IMR-90 (cell line): ENCODE results near the gene OMD. TPM values are rescaled to one million over a fixed set of nuclear protein-coding genes. Genes with fewer than 3 reads are reported as not detected.
A peak's percentile ranks its signal among the peaks of the same experiment; 100 is the strongest.

ENCODE experiments used
- ATAC-seq: fragments of 200-7000 bp; cut with Tn5 transposase; 2 replicates; pipeline ENCODE4 v1.9.1; 2020; ENCODE audit warnings: low read depth, mild to moderate bottlenecking, moderate library complexity
- BruUV-seq: library from RNA; stranded (reverse); fragments of 400-500 nt; replicated peaks from 2 replicates; lab custom pipeline; 2021; lab: Mats Ljungman, UMichigan
- CTCF ChIA-PET: fragments of 300-600 bp; formaldehyde crosslinking; extraction: SDS; loops from one replicate; lab custom pipeline; 2021; ENCODE audit warnings: antibody characterized with exemption; lab: Yijun Ruan, JAX
- POLR2A ChIA-PET: fragments of 300-600 bp; sonication (Branson Sonifier 250); formaldehyde crosslinking; loops from one replicate; lab custom pipeline; 2022; ENCODE audit warnings: antibody characterized with exemption; ENCODE audit not compliant: unreplicated experiment; lab: Charles Lee
- DNase-seq: peaks from one replicate; pipeline ENCODE4 v3.0.0; 2013
- H2AFZ ChIP-seq: replicated peaks from 2 replicates; pipeline ENCODE3; 2013; ENCODE audit warnings: low read length, mild to moderate bottlenecking; ENCODE audit not compliant: poor library complexity
- H2AK5ac ChIP-seq: 2 replicates; pipeline ENCODE4 v1.6.1; 2013; ENCODE audit warnings: low read depth, low read length, inconsistent platforms
- H2AK9ac ChIP-seq: replicated peaks from 2 replicates; pipeline ENCODE3; 2013; ENCODE audit warnings: mild to moderate bottlenecking, low read depth, low read length, moderate library complexity; ENCODE audit not compliant: poor library complexity
- H2BK120ac ChIP-seq: 2 replicates; pipeline ENCODE4 v1.6.1; 2013; ENCODE audit warnings: low read depth, low read length, inconsistent platforms
- H2BK15ac ChIP-seq: 3 replicates; pipeline ENCODE4 v1.6.1; 2013; ENCODE audit warnings: low read depth, low read length, inconsistent platforms
- H2BK20ac ChIP-seq: 2 replicates; pipeline ENCODE4 v1.6.1; 2013; ENCODE audit warnings: low read depth, mild to moderate bottlenecking, inconsistent platforms, low read length, moderate library complexity
- H2BK5ac ChIP-seq: 2 replicates; pipeline ENCODE4 v1.6.1; 2013; ENCODE audit warnings: mild to moderate bottlenecking, low read depth, low read length, inconsistent platforms; ENCODE audit not compliant: poor library complexity, severe bottlenecking
- H3K14ac ChIP-seq: replicated peaks from 2 replicates; pipeline ENCODE4 v1.6.1; 2013; ENCODE audit warnings: low read depth, low read length, inconsistent platforms
- H3K18ac ChIP-seq: 2 replicates; pipeline ENCODE4 v1.6.1; 2013; ENCODE audit warnings: low read depth, low read length, control low read depth
- H3K23ac ChIP-seq: 2 replicates; pipeline ENCODE4 v1.6.1; 2013; ENCODE audit warnings: low read depth, low read length, inconsistent platforms
- H3K27ac ChIP-seq: 2 replicates; pipeline ENCODE4 v1.5.1; 2013; ENCODE audit warnings: mild to moderate bottlenecking, control low read depth, low read length; ENCODE audit not compliant: insufficient read depth
- H3K27me3 ChIP-seq: 2 replicates; pipeline ENCODE4 v1.6.1; 2013; ENCODE audit warnings: low read length; ENCODE audit not compliant: control insufficient read depth, insufficient read depth
- H3K36me3 ChIP-seq: 2 replicates; pipeline ENCODE4 v1.6.1; 2013; ENCODE audit warnings: low read length, mixed read lengths; ENCODE audit not compliant: control insufficient read depth, insufficient read depth
- H3K4ac ChIP-seq: 2 replicates; pipeline ENCODE4 v1.6.1; 2013; ENCODE audit warnings: low read depth, low read length, inconsistent platforms
- H3K4me1 ChIP-seq: 2 replicates; pipeline ENCODE4 v1.6.1; 2013; ENCODE audit warnings: low read length, mixed read lengths; ENCODE audit not compliant: control insufficient read depth, insufficient read depth
- H3K4me2 ChIP-seq: 2 replicates; pipeline ENCODE4 v1.6.1; 2013; ENCODE audit warnings: low read depth, mild to moderate bottlenecking, control low read depth, low read length, moderate library complexity
- H3K4me3 ChIP-seq: 2 replicates; pipeline ENCODE4 v1.5.1; 2013; ENCODE audit warnings: low read depth, mild to moderate bottlenecking, control low read depth, low read length, moderate library complexity; ENCODE audit not compliant: insufficient read depth
- H3K56ac ChIP-seq: 2 replicates; pipeline ENCODE4 v1.6.1; 2013; ENCODE audit warnings: low read length, inconsistent platforms; ENCODE audit not compliant: insufficient read depth; ENCODE audit errors: extremely low read depth
- H3K79me1 ChIP-seq, 2 experiments: 2 replicates each; pipeline ENCODE4 v1.6.1; 2013; ENCODE audit warnings: low read length in 2 of 2, inconsistent platforms in 1 of 2, low read depth in 1 of 2
- H3K9ac ChIP-seq: 2 replicates; pipeline ENCODE4 v1.6.1; 2013; ENCODE audit warnings: low read depth, low read length, control low read depth
- H3K9me1 ChIP-seq: 2 replicates; pipeline ENCODE4 v1.6.1; 2013; ENCODE audit warnings: low read length, inconsistent platforms; ENCODE audit not compliant: insufficient read depth
- H3K9me3 ChIP-seq: 2 replicates; pipeline ENCODE4 v1.6.1; 2013; ENCODE audit warnings: low read length; ENCODE audit not compliant: control insufficient read depth, insufficient read depth
- H4K20me1 ChIP-seq: 2 replicates; pipeline ENCODE4 v1.6.1; 2013; ENCODE audit warnings: low read length, inconsistent platforms; ENCODE audit not compliant: insufficient read depth
- H4K5ac ChIP-seq: 2 replicates; pipeline ENCODE4 v1.6.1; 2013; ENCODE audit warnings: mild to moderate bottlenecking, low read depth, low read length, control low read depth
- H4K8ac ChIP-seq, 2 experiments: 2 replicates each; pipeline ENCODE4 v1.6.1; 2013; ENCODE audit warnings: low read depth in 2 of 2, low read length in 2 of 2, control low read depth in 1 of 2, inconsistent platforms in 1 of 2
- H4K91ac ChIP-seq: 2 replicates; pipeline ENCODE4 v1.6.1; 2013; ENCODE audit warnings: low read depth, low read length, inconsistent platforms; ENCODE audit not compliant: insufficient read depth
- BHLHE40 ChIP-seq: fragments of 150-350 bp; IDR thresholded peaks from 2 replicates; pipeline ENCODE4 v1.6.1; 2016; ENCODE audit warnings: mild to moderate bottlenecking, low read depth, low read length
- CEBPB ChIP-seq: IDR thresholded peaks from 2 replicates; pipeline ENCODE4 v1.6.1; 2012; ENCODE audit warnings: low read depth, low read length, improper control_type of control experiment
- CHD1 ChIP-seq: IDR thresholded peaks from 2 replicates; pipeline ENCODE4 v1.6.1; 2012; ENCODE audit warnings: low read depth, low read length, improper control_type of control experiment
- FOS ChIP-seq: fragments of 150-350 bp; IDR thresholded peaks from 2 replicates; pipeline ENCODE4 v1.6.1; 2016; ENCODE audit warnings: low read depth, low read length
- MAFK ChIP-seq: IDR thresholded peaks from 2 replicates; pipeline ENCODE4 v1.6.1; 2012; ENCODE audit warnings: low read depth, low read length, improper control_type of control experiment
- MAZ ChIP-seq: IDR thresholded peaks from 2 replicates; pipeline ENCODE4 v1.6.1; 2012; ENCODE audit warnings: low read depth, mild to moderate bottlenecking, low read length, improper control_type of control experiment, moderate library complexity, borderline replicate concordance
- MXI1 ChIP-seq: IDR thresholded peaks from 2 replicates; pipeline ENCODE4 v1.6.1; 2012; ENCODE audit warnings: low read depth, mild to moderate bottlenecking, low read length, moderate library complexity, borderline replicate concordance
- NFE2L2 ChIP-seq: fragments of 150-350 bp; IDR thresholded peaks from 2 replicates; pipeline ENCODE4 v1.6.1; 2016; ENCODE audit warnings: low read depth, mild to moderate bottlenecking, low read length
- POLR2A ChIP-seq: IDR thresholded peaks from 2 replicates; pipeline ENCODE4 v1.6.1; 2012; ENCODE audit warnings: mild to moderate bottlenecking, low read depth, low read length
- RAD21 ChIP-seq: IDR thresholded peaks from 2 replicates; pipeline ENCODE4 v1.6.1; 2012; ENCODE audit warnings: low read length, improper control_type of control experiment
- RCOR1 ChIP-seq: IDR thresholded peaks from 2 replicates; pipeline ENCODE4 v1.6.1; 2012; ENCODE audit warnings: mild to moderate bottlenecking, low read length, improper control_type of control experiment; ENCODE audit not compliant: insufficient replicate concordance
- RFX5 ChIP-seq: IDR thresholded peaks from 2 replicates; pipeline ENCODE4 v1.8.0; 2012; ENCODE audit warnings: low read depth, mild to moderate bottlenecking, low read length, moderate library complexity
- SMC3 ChIP-seq: fragments of 150-350 bp; IDR thresholded peaks from 2 replicates; pipeline ENCODE4 v1.6.1; 2016; ENCODE audit warnings: low read depth, mild to moderate bottlenecking, antibody characterized with exemption, low read length, moderate library complexity
- WGBS, 2 experiments: methylation state at CpG; one replicate each; pipeline versions ENCODE4 v1.1.5 to v1.1.7; 2013; ENCODE audit warnings: missing lambda C conversion rate in 2 of 2; ENCODE audit not compliant: insufficient read length in 1 of 2; ENCODE audit errors: extremely low coverage in 2 of 2; 5-methylcytosine and 5-hydroxymethylcytosine counted together
- dilution Hi-C: fragments of 300-500 bp; cut with HindIII; formaldehyde crosslinking; loops from one replicate; pipeline ENCODE4 v1.14.3; 2018; ENCODE audit warnings: low sequenced_read_pairs; ENCODE audit not compliant: unreplicated experiment
- in situ Hi-C: fragments of 300-500 bp; cut with MboI; formaldehyde crosslinking; loops from 3 replicates; pipeline ENCODE4 v1.14.3; 2019; ENCODE audit warnings: low sequenced_read_pairs, inconsistent platforms, mixed read lengths
- intact Hi-C: fragments of 100-400 bp; cut with micrococcal nuclease; formaldehyde crosslinking; loops from 2 replicates; pipeline ENCODE4 v1.10.0; 2022
- polyA plus RNA-seq, 3 experiments: library from polyadenylated mRNA; depleted of rRNA; stranded (reverse); fragments of >200 nt; gene quantifications; 2 replicates each; pipeline ENCODE4 v1.2.3, GENCODE V29; 2012; ENCODE audit warnings: low replicate concordance in 1 of 3
- total RNA-seq: library from RNA; depleted of rRNA; stranded (reverse); fragments of >200 nt; gene quantifications from 2 replicates; pipeline ENCODE4 v1.2.3, GENCODE V29; 2012
- TF ChIP-seq, protein P1 (sequence below): fragments of 150-350 bp; IDR thresholded peaks from 2 replicates; pipeline ENCODE4 v1.6.1; 2017; ENCODE audit warnings: mild to moderate bottlenecking, antibody characterized with exemption, low read length, low read depth
- TF ChIP-seq, protein P2 (sequence below): conservative IDR thresholded peaks from 2 replicates; pipeline ENCODE4 v1.5.1; 2012; ENCODE audit warnings: mild to moderate bottlenecking, low read depth, low read length, improper control_type of control experiment
- TF ChIP-seq, protein P3 (sequence below): fragments of 150-350 bp; IDR thresholded peaks from 2 replicates; pipeline ENCODE4 v1.6.1; 2016; ENCODE audit warnings: low read depth, mild to moderate bottlenecking, low read length, moderate library complexity, borderline replicate concordance

Gene OMD
- total and polyA plus RNA-seq, 2 of the 4 experiments (the other 2 are of a cell fraction) = not detected

DNA sequence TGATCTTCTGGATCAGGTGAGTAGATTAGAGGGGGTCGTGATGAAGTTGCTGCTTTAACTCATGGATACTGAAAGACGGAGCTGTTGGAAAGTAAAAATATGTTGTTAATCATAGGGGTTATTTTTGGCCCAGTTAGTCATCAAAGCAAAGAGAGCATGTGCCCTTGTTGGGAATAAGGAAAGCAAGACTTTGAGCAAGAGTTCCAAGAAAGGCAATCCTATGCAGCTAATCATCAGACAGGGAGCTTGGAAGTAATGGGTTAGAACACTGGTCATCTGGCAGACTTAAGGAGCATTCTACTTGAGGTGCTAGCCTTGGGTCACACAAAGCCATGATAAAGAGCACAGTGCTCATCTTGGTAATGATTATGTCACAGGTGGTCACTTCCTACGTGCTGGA lies 39.7 kb upstream of the OMD start:
- no peaks in the 10 kb centered on the region for H3K36me3 ChIP-seq
- peak overlapping the region; percentile 98 for H2AK5ac ChIP-seq
- peak overlapping the region; percentile 72; the same call in 1 of the 2 replicates for H3K4me2 ChIP-seq
- H4K91ac ChIP-seq = peak overlapping the region; percentile 89
- H3K9me1 ChIP-seq = peaks cover 8% of the 10 kb centered on the region
- no peaks in the 10 kb centered on the region for H3K27me3 ChIP-seq
- peak overlapping the region; percentile 99 for H2BK120ac ChIP-seq
- peak overlapping the region; percentile 59 for H3K27ac ChIP-seq
- peak; percentile 96 for ATAC-seq
- peak overlapping the region; percentile 60 for H2AK9ac ChIP-seq
- H3K18ac ChIP-seq = peak overlapping the region; percentile 96
- POLR2A ChIA-PET = no interaction called here
- no TSS peak for BruUV-seq
- H2BK20ac ChIP-seq = peak overlapping the region; percentile 99
- H3K79me1 ChIP-seq = peaks cover 2 to 7% of the 10 kb centered on the region in 2 experiments; a peak in 1 of 4 replicates
- peak overlapping the region; percentile 99 for H3K23ac ChIP-seq
- in situ Hi-C loops = no loop called here
- H3K56ac ChIP-seq = peak overlapping the region; percentile 67; the same call in 1 of the 2 replicates
- no peak overlapping the region for H3K4me3 ChIP-seq
- peak overlapping the region; percentile 97 for H3K4ac ChIP-seq
- WGBS, 2 experiments = 80% methylated on average over 1 of the region's 3 CpGs; no CpG with 5 or more reads in 1 of the 2 experiments
- H2AFZ ChIP-seq = peak overlapping the region; percentile 82
- no peaks in the 10 kb centered on the region for H4K20me1 ChIP-seq
- DNase-seq = peak; percentile 96
- TF ChIP-seq, protein P1, sequence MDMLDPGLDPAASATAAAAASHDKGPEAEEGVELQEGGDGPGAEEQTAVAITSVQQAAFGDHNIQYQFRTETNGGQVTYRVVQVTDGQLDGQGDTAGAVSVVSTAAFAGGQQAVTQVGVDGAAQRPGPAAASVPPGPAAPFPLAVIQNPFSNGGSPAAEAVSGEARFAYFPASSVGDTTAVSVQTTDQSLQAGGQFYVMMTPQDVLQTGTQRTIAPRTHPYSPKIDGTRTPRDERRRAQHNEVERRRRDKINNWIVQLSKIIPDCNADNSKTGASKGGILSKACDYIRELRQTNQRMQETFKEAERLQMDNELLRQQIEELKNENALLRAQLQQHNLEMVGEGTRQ = peak; percentile 81; the same call in 1 of the 2 replicates
- no peak for TF ChIP-seq CHD1
- no peak for TF ChIP-seq SMC3
- TF ChIP-seq RAD21 = no peak
- TF ChIP-seq, protein P2, sequence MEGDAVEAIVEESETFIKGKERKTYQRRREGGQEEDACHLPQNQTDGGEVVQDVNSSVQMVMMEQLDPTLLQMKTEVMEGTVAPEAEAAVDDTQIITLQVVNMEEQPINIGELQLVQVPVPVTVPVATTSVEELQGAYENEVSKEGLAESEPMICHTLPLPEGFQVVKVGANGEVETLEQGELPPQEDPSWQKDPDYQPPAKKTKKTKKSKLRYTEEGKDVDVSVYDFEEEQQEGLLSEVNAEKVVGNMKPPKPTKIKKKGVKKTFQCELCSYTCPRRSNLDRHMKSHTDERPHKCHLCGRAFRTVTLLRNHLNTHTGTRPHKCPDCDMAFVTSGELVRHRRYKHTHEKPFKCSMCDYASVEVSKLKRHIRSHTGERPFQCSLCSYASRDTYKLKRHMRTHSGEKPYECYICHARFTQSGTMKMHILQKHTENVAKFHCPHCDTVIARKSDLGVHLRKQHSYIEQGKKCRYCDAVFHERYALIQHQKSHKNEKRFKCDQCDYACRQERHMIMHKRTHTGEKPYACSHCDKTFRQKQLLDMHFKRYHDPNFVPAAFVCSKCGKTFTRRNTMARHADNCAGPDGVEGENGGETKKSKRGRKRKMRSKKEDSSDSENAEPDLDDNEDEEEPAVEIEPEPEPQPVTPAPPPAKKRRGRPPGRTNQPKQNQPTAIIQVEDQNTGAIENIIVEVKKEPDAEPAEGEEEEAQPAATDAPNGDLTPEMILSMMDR = no peak
- peak; percentile 91 for TF ChIP-seq CEBPB
- no peak for TF ChIP-seq RFX5
- peak; percentile 70 for TF ChIP-seq FOS
- TF ChIP-seq MAFK = no peak
- peak; percentile 74 for TF ChIP-seq BHLHE40
- no peak for TF ChIP-seq MXI1
- peak; percentile 56 for TF ChIP-seq RCOR1
- TF ChIP-seq, protein P3, sequence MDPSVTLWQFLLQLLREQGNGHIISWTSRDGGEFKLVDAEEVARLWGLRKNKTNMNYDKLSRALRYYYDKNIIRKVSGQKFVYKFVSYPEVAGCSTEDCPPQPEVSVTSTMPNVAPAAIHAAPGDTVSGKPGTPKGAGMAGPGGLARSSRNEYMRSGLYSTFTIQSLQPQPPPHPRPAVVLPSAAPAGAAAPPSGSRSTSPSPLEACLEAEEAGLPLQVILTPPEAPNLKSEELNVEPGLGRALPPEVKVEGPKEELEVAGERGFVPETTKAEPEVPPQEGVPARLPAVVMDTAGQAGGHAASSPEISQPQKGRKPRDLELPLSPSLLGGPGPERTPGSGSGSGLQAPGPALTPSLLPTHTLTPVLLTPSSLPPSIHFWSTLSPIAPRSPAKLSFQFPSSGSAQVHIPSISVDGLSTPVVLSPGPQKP = no peak
- no peak for TF ChIP-seq NFE2L2
- TF ChIP-seq MAZ = no peak
- TF ChIP-seq POLR2A = no peak
- dilution Hi-C loops = no loop called here
- H3K9ac ChIP-seq = peak overlapping the region; percentile 3; the same call in 1 of the 2 replicates
- intact Hi-C loops = no loop called here
- peak overlapping the region; percentile 96 for H3K14ac ChIP-seq
- H2BK15ac ChIP-seq = peak overlapping the region; percentile 98; the same call in 2 of the 3 replicates
- H3K9me3 ChIP-seq = no peaks in the 10 kb centered on the region
- H3K4me1 ChIP-seq = peaks cover 3% of the 10 kb centered on the region
- H4K5ac ChIP-seq = peak overlapping the region; percentile 80
- H4K8ac ChIP-seq = peak overlapping the region; percentile 21 to 92
- H2BK5ac ChIP-seq = peak overlapping the region; percentile 86
- CTCF ChIA-PET = no interaction called here
